Gastrocnemius medialis (tissue), 4 donors: ENCODE results near the gene NEDD1.

Source experiments
- CTCF ChIP-seq, 5 experiments: fragments of 450-650 bp in 3 of 5; fragments of 200-600 bp in 2 of 5; sonication (generic) in 2 of 5; IDR thresholded peaks in 4 of 5; conservative IDR thresholded peaks in 1 of 5; 1 replicate in 4 of 5; 2 replicates in 1 of 5; pipeline ENCODE4 v1.5.1; 2016 to 2019; ENCODE audit warnings: antibody characterized with exemption in 5 of 5, mild to moderate bottlenecking in 3 of 5, moderate library complexity in 3 of 5
- POLR2A ChIP-seq, 2 donors: fragments of 450-650 bp; IDR thresholded peaks; one replicate each; pipeline ENCODE4 v1.6.1; 2017; ENCODE audit warnings: antibody characterized with exemption in 2 of 2, mild to moderate bottlenecking in 2 of 2, moderate library complexity in 2 of 2

GRCh38 chr12:96906498-96906848 is 584 bp upstream of the NEDD1 start:
- TF ChIP-seq CTCF (IDR thresholded peaks at IDR 0.05 in 4 of 5, conservative IDR thresholded peaks at IDR 0.05 in 1 of 5) (no peak), POLR2A (IDR thresholded peaks at IDR 0.05) (no peak)
